SU-DHL-6 (cell line): ENCODE results near the gene NFIB.

Source experiments
- H2AFZ ChIP-seq: fragments of 200-600 bp; sonication (generic); 2 replicates; pipeline ENCODE4 v1.6.1; 2014; ENCODE audit warnings: low read depth, mild to moderate bottlenecking, moderate library complexity, mixed read lengths, antibody characterized with exemption, low read length; ENCODE audit not compliant: severe bottlenecking
- H3F3A ChIP-seq: fragments of 200-600 bp; shearing (Covaris generic); 2 replicates; pipeline ENCODE4 v1.6.0; 2016; ENCODE audit warnings: antibody characterized with exemption, mild to moderate bottlenecking; ENCODE audit not compliant: insufficient read depth
- H3K27ac ChIP-seq: fragments of 200-600 bp; sonication (generic); 2 replicates; pipeline ENCODE4 v1.5.1; 2016; ENCODE audit warnings: low read depth, mild to moderate bottlenecking, low read length, moderate library complexity, mixed read lengths
- H3K27me3 ChIP-seq: fragments of 200-600 bp; sonication (generic), shearing (Covaris generic); 2 replicates; pipeline ENCODE4 v1.6.0; 2014; ENCODE audit warnings: mild to moderate bottlenecking, low read length
- H3K36me3 ChIP-seq: fragments of 200-600 bp; sonication (generic); 2 replicates; pipeline ENCODE4 v1.6.1; 2014; ENCODE audit warnings: mild to moderate bottlenecking, low read length, mixed read lengths
- H3K4me2 ChIP-seq: fragments of 300-600, 200-600 bp; shearing (Covaris generic), sonication (generic); 2 replicates; pipeline ENCODE4 v1.6.0; 2014; ENCODE audit warnings: low read length, low read depth, mild to moderate bottlenecking; ENCODE audit not compliant: poor library complexity, severe bottlenecking
- H3K4me3 ChIP-seq: fragments of 200-600 bp; sonication (generic); 2 replicates; pipeline ENCODE4 v1.5.1; 2014; ENCODE audit warnings: antibody characterized with exemption, low read length, mild to moderate bottlenecking, mixed read lengths; ENCODE audit not compliant: insufficient read depth, poor library complexity, severe bottlenecking
- H3K79me2 ChIP-seq: fragments of 200-600 bp; sonication (generic); 2 replicates; pipeline ENCODE4 v1.6.1; 2014; ENCODE audit warnings: mild to moderate bottlenecking, low read length, moderate library complexity; ENCODE audit not compliant: insufficient read depth
- H3K9ac ChIP-seq: fragments of 200-600 bp; sonication (generic); 2 replicates; pipeline ENCODE4 v1.7.0; 2014; ENCODE audit warnings: mild to moderate bottlenecking, low read length
- H3K9me2 ChIP-seq: fragments of 200-600 bp; sonication (generic); replicated peaks from 2 replicates; pipeline ENCODE4 v1.6.1; 2014; ENCODE audit warnings: low read length; ENCODE audit not compliant: insufficient read depth
- H3K9me3 ChIP-seq: fragments of 200-600 bp; sonication (generic); 2 replicates; pipeline ENCODE4 v1.6.1; 2014; ENCODE audit warnings: low read length, mixed read lengths; ENCODE audit not compliant: insufficient read depth
- H4K20me1 ChIP-seq: fragments of 200-600 bp; sonication (generic); 2 replicates; pipeline ENCODE4 v1.6.1; 2014; ENCODE audit warnings: low read depth, mild to moderate bottlenecking, antibody characterized with exemption, low read length, moderate library complexity, mixed read lengths
- CTCF ChIP-seq: fragments of 200-600 bp; sonication (generic); IDR thresholded peaks from one replicate; pipeline ENCODE4 v1.5.1; 2017; ENCODE audit warnings: antibody characterized with exemption, mild to moderate bottlenecking, low read length, moderate library complexity; ENCODE audit not compliant: insufficient read depth, poor library complexity, severe bottlenecking
- EZH2phosphoT487 ChIP-seq: fragments of 200-600 bp; sonication (generic), shearing (Covaris generic); conservative IDR thresholded peaks from 2 replicates; pipeline ENCODE4 v1.6.1; 2018; ENCODE audit warnings: mild to moderate bottlenecking, antibody characterized with exemption, low read length, moderate library complexity, mixed read lengths

The NFIB gene

GRCh38 chr9:14218253-14218652 is 95.7 kb downstream of the NFIB start:
- H3K79me2 ChIP-seq = no peaks in the 10 kb centered on the region
- H3K27me3 ChIP-seq = no peaks in the 10 kb centered on the region
- no peak for TF ChIP-seq CTCF
- TF ChIP-seq EZH2phosphoT487 = no peak

GRCh38 chr9:14216612-14217194 is 97.2 kb downstream of the NFIB start:
- no peak overlapping the region for H3K9ac ChIP-seq
- H3K9me3 ChIP-seq = no peaks in the 10 kb centered on the region
- H4K20me1 ChIP-seq = no peaks in the 10 kb centered on the region
- H3K27ac ChIP-seq = no peak overlapping the region
- no peaks in the 10 kb centered on the region for H3K9me2 ChIP-seq
- TF ChIP-seq CTCF = no peak
- H3F3A ChIP-seq = no peaks in the 10 kb centered on the region
- H2AFZ ChIP-seq = no peak overlapping the region
- H3K36me3 ChIP-seq = no peaks in the 10 kb centered on the region
- no peaks in the 10 kb centered on the region for H3K79me2 ChIP-seq
- no peaks in the 10 kb centered on the region for H3K27me3 ChIP-seq
- no peak overlapping the region for H3K4me3 ChIP-seq
- H3K4me2 ChIP-seq = no peak overlapping the region

More at GRCh38 chr9:14218253-14218652, 95.7 kb downstream of the NFIB start:
- Histone ChIP-seq H3F3A (no peaks in the 10 kb centered on the region), H3K4me2 (no peak overlapping the region), H3K4me3 (no peak overlapping the region), H3K9me2 (no peaks in the 10 kb centered on the region), H3K9me3 (no peaks in the 10 kb centered on the region), H2AFZ (no peak overlapping the region), H3K27ac (no peak overlapping the region), H3K36me3 (no peaks in the 10 kb centered on the region), H4K20me1 (no peaks in the 10 kb centered on the region), H3K9ac (no peak overlapping the region)

GRCh38 chr9:14215614-14216013 is 98.3 kb downstream of the NFIB start:
- Histone ChIP-seq H3K27me3 (no peaks in the 10 kb centered on the region), H3K9me2 (no peaks in the 10 kb centered on the region), H3K4me2 (no peak overlapping the region), H3K36me3 (no peaks in the 10 kb centered on the region), H2AFZ (no peak overlapping the region), H3K27ac (no peak overlapping the region), H3K9ac (no peak overlapping the region), H4K20me1 (no peaks in the 10 kb centered on the region), H3K4me3 (no peak overlapping the region), H3F3A (no peaks in the 10 kb centered on the region), H3K9me3 (no peaks in the 10 kb centered on the region), H3K79me2 (no peaks in the 10 kb centered on the region)
- no peak for TF ChIP-seq CTCF
- TF ChIP-seq EZH2phosphoT487 = no peak
